ENCODE data around the gene SLX4IP. TPM values are rescaled to one million over a fixed set of nuclear protein-coding genes. Genes with fewer than 3 reads are reported as not detected.

SLX4IP gene
- polyA plus RNA-seq, 3 donors, result 0.76 to 2.5 (median 1.1) TPM

DNA sequence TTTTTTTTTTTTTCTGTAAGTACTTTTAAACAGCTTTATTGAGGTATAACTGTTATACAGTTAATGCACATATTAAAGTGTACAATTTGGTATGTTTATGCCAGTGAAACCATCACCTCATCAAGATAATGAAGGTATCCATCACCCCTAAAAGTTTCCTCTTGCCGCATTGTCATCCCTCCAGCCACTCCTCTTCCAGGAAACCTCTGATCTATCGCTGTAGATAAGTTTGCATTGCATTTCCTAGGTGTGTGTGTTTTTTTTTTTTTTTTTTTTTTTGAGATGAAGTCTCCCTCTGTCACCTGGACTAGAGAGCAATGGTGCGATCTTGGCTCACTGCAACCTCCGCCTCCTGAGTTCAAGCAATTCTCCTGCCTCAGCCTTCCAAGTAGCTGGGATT lies 3.1 kb downstream of the SLX4IP start:
- TF ChIP-seq, protein P1, sequence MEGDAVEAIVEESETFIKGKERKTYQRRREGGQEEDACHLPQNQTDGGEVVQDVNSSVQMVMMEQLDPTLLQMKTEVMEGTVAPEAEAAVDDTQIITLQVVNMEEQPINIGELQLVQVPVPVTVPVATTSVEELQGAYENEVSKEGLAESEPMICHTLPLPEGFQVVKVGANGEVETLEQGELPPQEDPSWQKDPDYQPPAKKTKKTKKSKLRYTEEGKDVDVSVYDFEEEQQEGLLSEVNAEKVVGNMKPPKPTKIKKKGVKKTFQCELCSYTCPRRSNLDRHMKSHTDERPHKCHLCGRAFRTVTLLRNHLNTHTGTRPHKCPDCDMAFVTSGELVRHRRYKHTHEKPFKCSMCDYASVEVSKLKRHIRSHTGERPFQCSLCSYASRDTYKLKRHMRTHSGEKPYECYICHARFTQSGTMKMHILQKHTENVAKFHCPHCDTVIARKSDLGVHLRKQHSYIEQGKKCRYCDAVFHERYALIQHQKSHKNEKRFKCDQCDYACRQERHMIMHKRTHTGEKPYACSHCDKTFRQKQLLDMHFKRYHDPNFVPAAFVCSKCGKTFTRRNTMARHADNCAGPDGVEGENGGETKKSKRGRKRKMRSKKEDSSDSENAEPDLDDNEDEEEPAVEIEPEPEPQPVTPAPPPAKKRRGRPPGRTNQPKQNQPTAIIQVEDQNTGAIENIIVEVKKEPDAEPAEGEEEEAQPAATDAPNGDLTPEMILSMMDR (IDR thresholded peaks at IDR 0.05), result no peak
- DNase-seq, result no peak
- no peak overlapping the region for H3K9ac ChIP-seq (ENCODE audit: insufficient read depth, low read length, poor library complexity, severe bottlenecking)
- no peak overlapping the region for H3K4me2 ChIP-seq (replicated peaks; ENCODE audit: extremely low read depth, low read length, poor library complexity, severe bottlenecking)
- intact Hi-C loops (cut with micrococcal nuclease), result loop anchor here (5.0 to 10.0 kb wide), 2 partner anchors 34 to 77 kb away; no protein-coding TSS in a partner anchor
- no peak overlapping the region for H2AFZ ChIP-seq (ENCODE audit: insufficient read depth, low read depth, low read length, poor library complexity, severe bottlenecking)
- Mint-ChIP-seq H3K27ac (no peak overlapping the region), H3K36me3 (peaks cover 4 to 13% of the 10 kb centered on the region in 2 donors), H3K9me3 (no peaks in the 10 kb centered on the region), H3K27me3 (ENCODE audit: low read depth in 3 of 3) (no peaks in the 10 kb centered on the region), H3K4me3 (no peak overlapping the region), H3K4me1 (peaks cover 16% of the 10 kb centered on the region)
- no peaks in the 10 kb centered on the region for H3K9me3 ChIP-seq (replicated peaks in 1 of 2; ENCODE audit: control insufficient read depth in 1 of 2, insufficient read depth in 1 of 2, low read length in 2 of 2)
- no peak overlapping the region for H3K4me3 ChIP-seq (replicated peaks in 1 of 3; ENCODE audit: low read depth in 2 of 3, low read length in 3 of 3)
- WGBS (ENCODE audit: insufficient coverage), result no CpG with 5 or more reads among the region's 4 CpGs
- no peaks in the 10 kb centered on the region for H4K20me1 ChIP-seq (ENCODE audit: insufficient read depth, low read length)
- peaks cover 7 to 15% of the 10 kb centered on the region in 2 donors for H3K4me1 ChIP-seq (ENCODE audit: control insufficient read depth in 1 of 2, insufficient read depth in 2 of 2, low read length in 2 of 2)
- H3K27ac ChIP-seq (ENCODE audit: low read depth in 1 of 2, low read length in 2 of 2), result no peak overlapping the region
- peaks cover 0 to 7% of the 10 kb centered on the region in 2 donors for H3K36me3 ChIP-seq (replicated peaks in 1 of 2; ENCODE audit: control insufficient read depth in 1 of 2, insufficient read depth in 2 of 2, low read length in 2 of 2)
- peaks cover 66% of the 10 kb centered on the region for H3K79me2 ChIP-seq (ENCODE audit: insufficient read depth, low read length)
- no peaks in the 10 kb centered on the region for H3K27me3 ChIP-seq (ENCODE audit: control insufficient read depth in 2 of 2, insufficient read depth in 2 of 2, low read length in 2 of 2)

DNA sequence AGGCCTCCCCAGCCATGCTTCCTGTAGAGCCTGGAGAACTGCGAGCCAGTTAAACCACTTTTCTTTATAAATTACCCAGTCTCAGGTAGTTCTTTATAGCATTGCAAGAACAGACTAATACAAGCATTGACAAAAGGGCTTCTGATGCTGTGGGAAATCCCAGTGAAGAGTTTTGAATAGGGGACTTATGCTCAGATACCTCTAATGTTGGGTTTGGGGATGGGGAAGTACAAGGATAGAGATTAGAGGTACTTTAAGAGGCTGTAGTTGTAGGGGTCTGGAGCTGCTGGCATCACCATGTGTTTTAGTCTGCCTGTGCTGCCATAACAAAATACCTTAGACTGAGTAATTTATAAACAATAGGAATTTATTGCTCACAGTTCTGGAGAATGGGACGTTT lies 8.8 kb downstream of the SLX4IP start:
- TF ChIP-seq, protein P1 (IDR thresholded peaks at IDR 0.05), result no peak
- no peak overlapping the region for H3K4me2 ChIP-seq (replicated peaks; ENCODE audit: extremely low read depth, low read length, poor library complexity, severe bottlenecking)
- no peak overlapping the region for H3K27ac ChIP-seq (ENCODE audit: low read depth in 1 of 2, low read length in 2 of 2)
- peaks cover 23% of the 10 kb centered on the region for H3K4me1 Mint-ChIP-seq
- H3K36me3 Mint-ChIP-seq, result peaks cover 3 to 11% of the 10 kb centered on the region in 2 donors
- H3K27me3 Mint-ChIP-seq (ENCODE audit: low read depth in 3 of 3), result peaks cover 0 to 1% (median 0%) of the 10 kb centered on the region in 3 donors
- 100% methylated on average over 1 of the region's 2 CpGs for WGBS (ENCODE audit: insufficient coverage)
- DNase-seq, result no peak
- no peaks in the 10 kb centered on the region for H3K27me3 ChIP-seq (ENCODE audit: control insufficient read depth in 2 of 2, insufficient read depth in 2 of 2, low read length in 2 of 2)
- H3K4me3 Mint-ChIP-seq, result no peak overlapping the region
- H3K36me3 ChIP-seq (replicated peaks in 1 of 2; ENCODE audit: control insufficient read depth in 1 of 2, insufficient read depth in 2 of 2, low read length in 2 of 2), result peaks cover 0 to 7% of the 10 kb centered on the region in 2 donors
- no peak overlapping the region for H3K27ac Mint-ChIP-seq
- H3K9ac ChIP-seq (ENCODE audit: insufficient read depth, low read length, poor library complexity, severe bottlenecking), result no peak overlapping the region
- H2AFZ ChIP-seq (ENCODE audit: insufficient read depth, low read depth, low read length, poor library complexity, severe bottlenecking), result no peak overlapping the region
- no peak overlapping the region for H3K4me3 ChIP-seq (replicated peaks in 1 of 3; ENCODE audit: low read depth in 2 of 3, low read length in 3 of 3)
- no peaks in the 10 kb centered on the region for H4K20me1 ChIP-seq (ENCODE audit: insufficient read depth, low read length)
- intact Hi-C loops (cut with micrococcal nuclease), result no loop called here
- H3K79me2 ChIP-seq (ENCODE audit: insufficient read depth, low read length), result peaks cover 58% of the 10 kb centered on the region
- peaks cover 0 to 2% (median 0%) of the 10 kb centered on the region in 7 donors for H3K9me3 Mint-ChIP-seq
- H3K4me1 ChIP-seq (ENCODE audit: control insufficient read depth in 1 of 2, insufficient read depth in 2 of 2, low read length in 2 of 2), result peaks cover 5 to 15% of the 10 kb centered on the region in 2 donors
- no peaks in the 10 kb centered on the region for H3K9me3 ChIP-seq (replicated peaks in 1 of 2; ENCODE audit: control insufficient read depth in 1 of 2, insufficient read depth in 1 of 2, low read length in 2 of 2)

Measured in CD14-positive monocyte (primary cell).